Adrenal gland (tissue), 5 donors: ENCODE data around the gene SLCO2A1.

Experiments
- CTCF ChIP-seq, 6 experiments: fragments of 450-650 bp in 4 of 6; fragments of 200-600 bp in 2 of 6; sonication (generic) in 1 of 6; IDR thresholded peaks; 1 replicate in 5 of 6; 2 replicates in 1 of 6; pipeline versions ENCODE4 v1.5.1 to v1.8.0; 2016 to 2021; ENCODE audit warnings: antibody characterized with exemption in 6 of 6, mild to moderate bottlenecking in 2 of 6, moderate library complexity in 1 of 6
- POLR2A ChIP-seq, 2 donors: fragments of 450-650 bp; IDR thresholded peaks; one replicate each; pipeline ENCODE4 v1.6.1; 2017; ENCODE audit warnings: antibody characterized with exemption in 2 of 2, mild to moderate bottlenecking in 2 of 2, moderate library complexity in 1 of 2
- donor health status: DM: no; HTN: no; CAD: no.

GRCh38 chr3:133956353-133956752, 73.4 kb downstream of the SLCO2A1 start:
- no peak for TF ChIP-seq CTCF (IDR thresholded peaks at IDR 0.05)
- no peak for TF ChIP-seq POLR2A (IDR thresholded peaks at IDR 0.05)
